SK-N-MC (cell line): ENCODE measurements around the gene ACTMAP.

ENCODE experiments used
- EZH2 ChIP-seq: fragments of 200-600 bp; sonication (generic); IDR thresholded peaks from one replicate; pipeline ENCODE4 v1.6.1; 2017; ENCODE audit warnings: antibody characterized with exemption
- FOXP2 ChIP-seq: optimal IDR thresholded peaks from 2 replicates; pipeline ENCODE3; 2011; ENCODE audit warnings: mild to moderate bottlenecking, moderate library complexity; ENCODE audit not compliant: insufficient read depth; ENCODE audit errors: extremely low read length, control extremely low read depth
- POLR2AphosphoS5 ChIP-seq: IDR thresholded peaks from 2 replicates; pipeline ENCODE4 v1.6.1; 2012; ENCODE audit warnings: mild to moderate bottlenecking, low read depth, low read length, borderline replicate concordance

GRCh38 chr19:40742477-40742876 is 7.8 kb downstream of the ACTMAP start:
- TF ChIP-seq EZH2 (no peak), POLR2AphosphoS5 (no peak), FOXP2 (no peak)
